ENCODE data around the gene EPN1. TPM values are rescaled to one million over a fixed set of nuclear protein-coding genes. Genes with fewer than 3 reads are reported as not detected.
A peak's percentile ranks its signal among the peaks of the same experiment; 100 is the strongest.

The EPN1 gene
- total RNA-seq, 1 experiment from 2014 or later: 157 TPM

DNA sequence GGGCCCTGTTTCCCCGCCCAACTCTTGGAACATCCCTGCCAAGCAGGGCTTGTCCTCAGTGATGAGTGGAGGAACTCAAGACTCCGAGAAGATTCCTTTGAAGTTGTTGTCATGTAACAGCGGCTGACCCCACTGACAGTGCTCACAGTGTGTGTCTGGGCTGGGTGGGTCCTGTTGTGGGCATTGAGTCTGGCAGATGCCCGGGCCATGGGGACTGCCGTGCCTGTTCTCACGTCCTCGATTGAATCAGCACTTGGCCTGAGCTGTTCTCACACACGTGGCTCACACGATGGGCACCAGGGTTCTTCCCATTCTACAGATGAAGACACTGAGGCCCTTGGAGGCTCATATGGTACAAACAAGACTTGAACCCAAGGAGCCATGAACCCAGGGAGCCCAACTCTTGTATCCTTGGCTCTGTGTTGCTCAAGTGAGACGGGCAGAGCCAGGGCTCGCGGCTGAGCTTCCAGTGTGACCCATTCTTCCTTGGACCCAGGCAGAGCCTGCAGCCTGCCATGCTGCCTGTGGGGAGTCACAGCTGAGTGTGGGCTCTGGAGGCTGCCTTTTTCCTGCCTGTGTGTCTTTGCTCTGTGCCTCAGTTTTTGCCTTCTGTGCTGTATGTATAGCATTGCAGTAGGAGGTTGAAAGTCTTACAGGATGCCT lies 8.6 kb upstream of the EPN1 start:
- DNase-seq: no peak
- H3K27me3 ChIP-seq (ENCODE audit: control insufficient read depth, insufficient read depth, low read length): no peaks in the 10 kb centered on the region
- H3K36me3 ChIP-seq (replicated peaks; ENCODE audit: control insufficient read depth, insufficient read depth, low read length): peaks cover 63% of the 10 kb centered on the region
- no peak overlapping the region for H3K4me3 ChIP-seq (ENCODE audit: insufficient read depth, low read depth, low read length)

DNA sequence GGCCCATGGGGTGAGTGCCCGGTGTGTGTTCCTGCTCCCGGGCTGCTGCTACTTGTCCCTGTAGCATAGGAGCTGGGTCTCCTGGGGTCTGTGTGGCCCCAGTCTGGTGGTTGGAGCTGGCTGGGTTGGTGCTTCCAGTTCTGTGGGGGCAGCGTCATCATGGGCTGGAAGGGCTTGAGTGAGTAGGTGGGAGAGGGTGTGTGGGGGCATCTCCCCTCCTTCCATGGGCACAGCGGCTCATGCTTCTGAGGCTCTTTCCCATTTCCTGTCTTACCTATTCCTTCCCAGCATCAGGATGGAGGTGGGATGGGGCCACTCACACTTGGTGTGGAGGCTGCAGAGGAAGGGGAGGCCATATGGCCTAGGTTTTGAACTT lies 8.0 kb upstream of the EPN1 start:
- no peak overlapping the region for H3K4me3 ChIP-seq (ENCODE audit: insufficient read depth, low read depth, low read length)
- H3K27me3 ChIP-seq (ENCODE audit: control insufficient read depth, insufficient read depth, low read length): no peaks in the 10 kb centered on the region
- no peak for DNase-seq
- peaks cover 59% of the 10 kb centered on the region for H3K36me3 ChIP-seq (replicated peaks; ENCODE audit: control insufficient read depth, insufficient read depth, low read length)

DNA sequence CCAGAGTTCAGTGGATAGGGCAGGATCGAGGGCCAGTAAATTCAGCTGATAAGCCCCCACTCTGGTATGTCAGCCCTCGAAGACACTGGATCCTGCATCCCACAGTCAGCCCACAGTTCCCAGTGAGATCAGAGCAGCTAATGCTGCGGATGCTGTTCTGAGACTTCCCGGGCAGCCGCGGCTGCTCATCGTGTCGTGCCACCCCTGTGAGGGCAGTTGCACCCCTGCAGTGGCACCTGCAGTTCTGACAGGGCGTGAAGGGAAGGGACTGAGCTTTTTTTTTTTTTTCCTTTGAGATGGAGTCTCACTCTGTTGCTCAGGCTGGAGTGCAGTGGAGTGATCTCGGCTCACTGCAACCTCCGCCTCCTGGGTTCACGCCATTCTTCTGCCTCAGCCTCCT lies 7.5 kb upstream of the EPN1 start:
- Histone ChIP-seq H3K27me3 (ENCODE audit: control insufficient read depth, insufficient read depth, low read length) (no peaks in the 10 kb centered on the region), H3K4me3 (ENCODE audit: insufficient read depth, low read depth, low read length) (no peak overlapping the region), H3K36me3 (replicated peaks; ENCODE audit: control insufficient read depth, insufficient read depth, low read length) (peaks cover 56% of the 10 kb centered on the region)
- no peak for DNase-seq

DNA sequence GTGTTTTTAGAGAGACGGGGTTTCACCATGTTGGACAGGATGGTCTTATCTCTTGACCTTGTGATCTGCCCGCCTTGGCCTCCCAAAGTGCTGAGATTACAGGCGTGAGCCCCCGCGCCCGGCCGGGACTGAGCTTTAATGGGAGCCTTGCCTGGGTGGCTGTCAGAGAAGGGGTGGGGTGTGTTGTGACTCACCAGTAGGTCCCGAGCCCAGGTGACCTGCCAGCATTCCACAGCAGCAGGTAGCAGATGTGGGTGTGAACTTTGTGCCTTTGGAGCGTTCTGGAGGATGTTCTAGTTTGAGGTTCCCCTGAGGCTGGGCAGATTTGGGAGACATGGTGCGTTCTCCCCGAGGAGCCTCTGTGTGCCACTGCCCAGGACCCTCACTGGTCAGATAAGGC lies 7.1 kb upstream of the EPN1 start:
- peaks cover 52% of the 10 kb centered on the region for H3K36me3 ChIP-seq (replicated peaks; ENCODE audit: control insufficient read depth, insufficient read depth, low read length)

DNA sequence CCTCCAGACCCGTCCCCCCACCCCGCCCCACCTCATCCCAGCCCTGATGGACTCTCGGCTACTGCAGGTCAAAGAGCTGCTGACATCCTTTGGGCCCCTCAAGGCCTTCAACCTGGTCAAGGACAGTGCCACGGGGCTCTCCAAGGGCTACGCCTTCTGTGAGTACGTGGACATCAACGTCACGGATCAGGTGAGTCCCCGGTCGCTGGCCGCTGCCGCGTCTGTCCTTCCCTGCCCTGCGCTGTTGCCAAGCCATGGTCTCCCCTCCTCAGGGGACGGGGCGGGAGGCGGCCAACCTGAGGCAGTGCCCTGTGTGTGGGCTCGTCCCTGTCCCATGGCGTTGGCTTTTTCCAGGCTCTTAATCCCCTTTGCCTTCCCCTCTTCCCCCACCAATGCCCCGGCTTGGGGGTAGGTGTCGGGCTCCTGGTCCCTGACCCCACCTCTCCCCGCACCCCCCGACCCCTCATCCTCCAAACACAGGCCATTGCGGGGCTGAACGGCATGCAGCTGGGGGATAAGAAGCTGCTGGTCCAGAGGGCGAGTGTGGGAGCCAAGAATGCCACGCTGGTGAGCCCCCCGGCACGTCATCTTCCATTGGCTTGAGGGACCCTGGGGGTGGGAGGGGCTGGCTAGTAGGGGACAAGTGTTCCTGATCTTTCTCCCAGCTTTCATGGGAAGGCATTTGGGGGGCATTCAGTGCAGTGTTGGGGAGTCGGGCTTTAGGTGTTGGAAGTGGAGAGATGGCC lies 6.2 kb upstream of the EPN1 start:
- Histone ChIP-seq H3K4me3 (ENCODE audit: insufficient read depth, low read depth, low read length) (no peak overlapping the region), H3K27me3 (ENCODE audit: control insufficient read depth, insufficient read depth, low read length) (no peaks in the 10 kb centered on the region), H3K36me3 (replicated peaks; ENCODE audit: control insufficient read depth, insufficient read depth, low read length) (peaks cover 44% of the 10 kb centered on the region)
- no peak for DNase-seq

More for the DNA sequence above, 7.1 kb upstream of the EPN1 start:
- no peak for DNase-seq
- Histone ChIP-seq H3K27me3 (ENCODE audit: control insufficient read depth, insufficient read depth, low read length) (no peaks in the 10 kb centered on the region), H3K4me3 (ENCODE audit: insufficient read depth, low read depth, low read length) (no peak overlapping the region)

DNA sequence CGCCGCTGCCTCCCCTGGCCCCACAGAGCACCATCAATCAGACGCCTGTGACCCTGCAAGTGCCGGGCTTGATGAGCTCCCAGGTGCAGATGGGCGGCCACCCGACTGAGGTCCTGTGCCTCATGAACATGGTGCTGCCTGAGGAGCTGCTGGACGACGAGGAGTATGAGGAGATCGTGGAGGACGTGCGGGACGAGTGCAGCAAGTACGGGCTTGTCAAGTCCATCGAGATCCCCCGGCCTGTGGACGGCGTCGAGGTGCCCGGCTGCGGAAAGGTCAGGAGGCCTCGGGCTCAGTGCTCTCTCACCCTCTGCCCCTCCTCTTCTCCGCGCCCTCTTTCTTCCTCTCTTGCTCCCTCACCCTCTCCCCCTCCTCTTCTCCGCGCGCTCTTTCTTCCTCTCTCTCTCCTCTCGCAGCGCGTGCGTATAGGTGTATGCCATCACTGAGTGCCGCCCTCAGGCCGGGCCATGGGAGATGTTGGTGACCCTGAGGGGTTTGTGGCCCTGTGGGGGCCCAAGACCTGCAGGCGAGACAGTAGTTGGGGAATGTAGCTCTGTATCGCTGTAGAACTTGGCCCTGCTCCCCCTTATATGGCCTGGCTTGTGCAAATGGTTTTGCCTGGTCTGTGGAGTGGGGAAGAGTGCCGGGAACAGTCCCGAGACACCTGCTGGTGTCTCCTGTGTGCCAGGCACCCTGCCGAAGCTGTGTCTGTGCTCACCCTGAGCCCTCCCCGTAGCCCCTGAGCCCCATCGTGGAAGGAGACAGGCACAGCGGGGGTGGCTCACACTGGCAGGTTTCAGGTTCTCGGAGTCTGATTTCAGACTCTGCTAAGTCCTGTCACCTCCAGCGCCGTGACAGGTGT lies 5.4 kb upstream of the EPN1 start:
- no peak for DNase-seq
- Histone ChIP-seq H3K27me3 (ENCODE audit: control insufficient read depth, insufficient read depth, low read length) (no peaks in the 10 kb centered on the region), H3K4me3 (ENCODE audit: insufficient read depth, low read depth, low read length) (no peak overlapping the region), H3K36me3 (replicated peaks; ENCODE audit: control insufficient read depth, insufficient read depth, low read length) (peaks cover 36% of the 10 kb centered on the region)

DNA sequence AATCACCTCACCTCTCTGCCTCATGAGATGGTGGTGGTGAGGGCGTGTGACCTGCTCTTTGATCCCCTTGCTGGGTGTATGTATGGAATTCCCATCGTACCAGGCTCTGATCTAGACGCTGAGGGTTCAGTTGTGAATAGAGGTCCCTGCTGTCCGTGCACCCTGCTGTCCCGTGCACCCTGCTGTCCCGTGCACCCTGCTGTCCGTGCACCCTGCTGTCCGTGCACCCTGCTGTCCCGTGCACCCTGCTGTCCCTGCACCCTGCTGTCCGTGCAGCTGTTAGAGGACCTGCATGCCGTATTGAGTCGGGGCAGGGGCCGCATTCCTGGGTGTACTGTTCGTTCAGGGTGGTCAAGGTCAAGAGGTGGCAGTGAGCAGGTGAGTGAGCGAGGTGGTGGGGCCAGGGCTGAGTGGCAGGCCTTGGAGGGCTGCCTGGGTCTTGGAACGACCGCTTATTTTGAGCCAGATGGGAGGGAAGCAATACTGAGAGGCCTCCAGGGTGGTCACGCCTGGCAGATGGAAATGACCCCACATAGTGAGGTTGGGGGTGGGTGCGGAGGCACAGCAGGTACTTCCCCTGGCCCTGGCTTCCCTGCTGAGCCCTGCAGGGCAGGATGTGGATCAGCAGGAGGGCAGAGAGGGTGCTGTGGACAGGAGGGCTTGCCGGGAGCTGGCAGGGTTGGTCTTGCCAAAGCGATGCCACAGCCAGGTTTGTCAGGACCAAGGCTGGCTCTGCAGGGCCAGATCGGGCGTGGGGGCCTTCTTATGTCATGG lies 4.6 kb upstream of the EPN1 start:
- H3K27me3 ChIP-seq (ENCODE audit: control insufficient read depth, insufficient read depth, low read length): no peaks in the 10 kb centered on the region
- DNase-seq: peak; percentile 80
- H3K4me3 ChIP-seq (ENCODE audit: insufficient read depth, low read depth, low read length): no peak overlapping the region
- peaks cover 33% of the 10 kb centered on the region for H3K36me3 ChIP-seq (replicated peaks; ENCODE audit: control insufficient read depth, insufficient read depth, low read length)

DNA sequence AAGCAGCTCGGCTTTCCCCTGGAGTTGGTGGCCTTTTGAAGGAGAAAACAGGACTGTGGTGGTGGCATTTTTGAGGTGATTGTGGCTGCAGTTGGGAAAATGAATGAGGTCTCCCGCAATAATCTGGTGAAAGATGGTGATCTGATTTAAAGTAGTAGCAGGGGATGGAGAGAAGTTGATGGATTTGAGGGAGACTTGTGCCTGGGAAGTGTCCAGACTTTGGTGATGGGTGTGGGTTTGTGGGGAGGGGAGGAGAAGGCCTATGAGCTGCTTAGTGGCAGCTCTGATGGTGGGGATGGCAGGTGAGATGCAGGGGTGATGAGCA lies 4.0 kb upstream of the EPN1 start:
- no peak overlapping the region for H3K4me3 ChIP-seq (ENCODE audit: insufficient read depth, low read depth, low read length)
- H3K27me3 ChIP-seq (ENCODE audit: control insufficient read depth, insufficient read depth, low read length): no peaks in the 10 kb centered on the region
- peaks cover 31% of the 10 kb centered on the region for H3K36me3 ChIP-seq (replicated peaks; ENCODE audit: control insufficient read depth, insufficient read depth, low read length)
- no peak for DNase-seq

DNA sequence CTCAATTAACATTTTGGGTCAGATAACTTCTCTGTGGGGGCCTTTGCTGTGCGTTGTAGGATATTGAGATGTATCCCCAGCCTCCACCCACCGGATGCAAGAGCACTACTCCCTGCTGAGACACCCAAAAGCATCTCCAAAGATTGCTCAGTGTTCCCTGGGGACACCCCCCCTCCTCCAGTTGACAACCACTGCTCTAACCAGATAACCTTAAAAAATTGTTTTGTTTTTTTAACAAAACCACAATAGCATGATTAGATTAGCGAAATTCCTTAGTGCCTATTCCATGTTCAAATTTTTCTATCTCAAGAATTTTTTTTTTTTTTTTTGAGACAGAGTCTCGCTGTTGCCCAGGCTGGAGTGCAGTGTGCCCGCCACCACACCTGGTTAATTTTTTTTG lies 2.6 kb upstream of the EPN1 start:
- Histone ChIP-seq H3K36me3 (replicated peaks; ENCODE audit: control insufficient read depth, insufficient read depth, low read length) (peaks cover 18% of the 10 kb centered on the region), H3K27me3 (ENCODE audit: control insufficient read depth, insufficient read depth, low read length) (no peaks in the 10 kb centered on the region), H3K4me3 (ENCODE audit: insufficient read depth, low read depth, low read length) (no peak overlapping the region)
- DNase-seq: no peak

DNA sequence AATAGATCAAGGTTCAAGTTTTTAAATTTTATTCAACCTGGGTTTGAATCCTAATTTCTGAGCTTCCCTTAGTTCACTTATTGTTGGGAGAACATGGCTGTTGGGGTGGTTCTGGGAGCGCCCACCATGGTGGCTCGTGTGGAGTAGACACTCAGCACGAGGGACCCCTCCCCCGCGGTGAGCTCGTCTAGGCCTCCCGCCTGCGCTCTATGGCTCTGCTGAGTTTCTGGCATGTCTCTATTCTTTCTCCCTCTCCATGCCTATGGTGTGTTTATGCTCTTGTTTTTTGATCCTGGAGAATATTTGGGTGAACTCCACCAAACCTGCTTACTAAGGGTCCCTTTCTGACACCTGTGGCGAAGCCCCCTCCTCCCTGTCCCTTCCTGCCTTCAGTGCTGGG lies 1.6 kb upstream of the EPN1 start:
- DNase-seq: no peak
- no peak overlapping the region for H3K4me3 ChIP-seq (ENCODE audit: insufficient read depth, low read depth, low read length)
- peaks cover 13% of the 10 kb centered on the region for H3K36me3 ChIP-seq (replicated peaks; ENCODE audit: control insufficient read depth, insufficient read depth, low read length)
- H3K27me3 ChIP-seq (ENCODE audit: control insufficient read depth, insufficient read depth, low read length): no peaks in the 10 kb centered on the region

DNA sequence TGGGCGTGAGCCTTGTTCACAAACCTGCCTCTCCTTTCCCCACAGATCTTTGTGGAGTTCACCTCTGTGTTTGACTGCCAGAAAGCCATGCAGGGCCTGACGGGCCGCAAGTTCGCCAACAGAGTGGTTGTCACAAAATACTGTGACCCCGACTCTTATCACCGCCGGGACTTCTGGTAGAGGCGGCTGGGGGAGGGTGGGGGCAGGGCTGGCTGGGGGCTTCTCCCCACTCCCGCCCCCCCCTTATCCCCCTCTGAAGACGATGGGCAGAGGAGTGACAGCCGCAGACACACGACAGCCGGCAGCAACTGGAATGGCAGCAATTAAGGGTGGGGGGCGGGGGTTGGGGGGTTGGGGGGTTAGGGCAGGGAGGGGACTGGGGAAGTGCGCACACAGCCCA lies 1.1 kb upstream of the EPN1 start:
- no peak for DNase-seq
- Histone ChIP-seq H3K36me3 (replicated peaks; ENCODE audit: control insufficient read depth, insufficient read depth, low read length) (peaks cover 11% of the 10 kb centered on the region), H3K4me3 (ENCODE audit: insufficient read depth, low read depth, low read length) (no peak overlapping the region; the same call in 1 of the 2 replicates), H3K27me3 (ENCODE audit: control insufficient read depth, insufficient read depth, low read length) (no peaks in the 10 kb centered on the region)

DNA sequence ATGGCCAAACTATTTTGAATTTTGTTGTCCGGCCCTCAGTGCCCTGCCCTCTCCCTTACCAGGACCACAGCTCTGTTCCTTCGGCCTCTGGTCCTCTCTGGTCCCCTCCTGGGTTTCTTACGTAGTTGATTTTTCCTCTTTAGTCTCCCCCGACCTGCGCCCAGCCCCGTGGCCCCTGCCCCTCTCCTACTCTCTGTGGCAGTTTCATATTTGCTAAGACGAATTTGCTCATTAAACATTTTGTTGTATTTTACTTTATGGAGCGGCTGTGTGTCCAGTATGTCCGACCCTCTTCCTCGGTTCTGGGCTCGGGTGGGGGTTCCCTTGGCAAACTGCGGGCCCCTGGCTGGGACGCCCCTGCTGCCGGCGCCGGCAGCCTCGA lies 576 bp upstream of the EPN1 start:
- H3K36me3 ChIP-seq (replicated peaks; ENCODE audit: control insufficient read depth, insufficient read depth, low read length): peaks cover 9% of the 10 kb centered on the region
- no peaks in the 10 kb centered on the region for H3K27me3 ChIP-seq (ENCODE audit: control insufficient read depth, insufficient read depth, low read length)
- peak overlapping the region; percentile 54 for H3K4me3 ChIP-seq (ENCODE audit: insufficient read depth, low read depth, low read length)
- DNase-seq: peak; percentile 81

DNA sequence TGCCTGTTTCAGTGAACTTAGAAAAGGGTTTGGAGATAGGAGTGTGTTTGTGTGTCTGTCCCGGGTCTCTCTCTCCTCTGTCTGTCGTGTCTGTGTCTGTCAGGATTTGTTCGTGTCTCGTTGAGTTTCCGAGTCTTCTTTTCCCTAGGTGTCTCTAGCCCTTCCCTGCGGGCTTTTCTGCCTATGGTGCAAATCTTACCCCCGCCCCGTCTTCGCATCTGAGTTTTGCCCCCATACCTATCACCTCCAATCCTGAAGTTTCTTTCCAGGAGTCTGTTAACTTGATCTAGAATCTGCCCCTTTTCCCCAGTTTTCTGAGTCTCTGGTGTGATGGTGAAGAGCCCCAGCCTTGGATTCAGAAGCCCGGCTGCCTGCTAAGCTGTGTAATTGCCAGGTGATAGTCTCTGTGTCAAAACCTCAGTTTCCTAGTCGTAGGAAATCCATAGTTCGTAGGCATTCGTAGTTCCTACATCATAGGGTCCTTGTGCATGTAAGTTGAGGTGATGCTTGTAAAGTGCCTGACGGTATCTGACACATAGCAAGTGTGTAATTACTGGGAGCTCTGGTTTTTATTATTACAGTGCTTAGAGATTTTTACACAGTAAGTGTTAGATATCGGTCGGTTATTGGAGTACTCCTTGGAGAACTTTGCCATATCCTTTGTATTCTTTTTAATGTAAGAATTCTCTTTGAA lies 782 bp downstream of the EPN1 start:
- H3K4me3 ChIP-seq (ENCODE audit: insufficient read depth, low read depth, low read length): peak overlapping the region; percentile 54
- no peak for DNase-seq
- peaks cover 6% of the 10 kb centered on the region for H3K36me3 ChIP-seq (replicated peaks; ENCODE audit: control insufficient read depth, insufficient read depth, low read length)
- H3K27me3 ChIP-seq (ENCODE audit: control insufficient read depth, insufficient read depth, low read length): no peaks in the 10 kb centered on the region

DNA sequence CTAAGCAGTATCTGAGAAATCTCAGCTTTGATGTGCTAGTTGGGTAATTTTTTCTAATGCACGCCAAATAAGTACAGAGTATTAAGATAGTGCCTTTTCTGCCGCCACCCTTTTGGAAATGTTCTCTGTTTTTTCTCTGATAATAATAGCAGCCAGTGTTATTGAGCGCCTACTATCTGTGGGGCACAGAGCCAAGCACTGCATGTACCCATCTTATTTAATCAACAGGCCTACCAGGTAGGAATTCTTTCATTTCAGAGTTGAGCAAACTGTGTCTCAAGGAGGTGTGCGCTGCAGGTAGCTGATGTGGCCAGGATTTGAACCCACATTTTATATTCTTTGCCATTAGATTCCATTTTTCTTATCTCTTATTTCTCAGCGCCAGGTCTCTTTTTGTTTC lies 1.4 kb downstream of the EPN1 start:
- peaks cover 6% of the 10 kb centered on the region for H3K36me3 ChIP-seq (replicated peaks; ENCODE audit: control insufficient read depth, insufficient read depth, low read length)
- DNase-seq: no peak
- no peak overlapping the region for H3K4me3 ChIP-seq (ENCODE audit: insufficient read depth, low read depth, low read length)
- H3K27me3 ChIP-seq (ENCODE audit: control insufficient read depth, insufficient read depth, low read length): no peaks in the 10 kb centered on the region
